CD14-positive monocyte (primary cell): ENCODE data around the gene TMEM247. TPM values are rescaled to one million over a fixed set of nuclear protein-coding genes. Genes with fewer than 3 reads are reported as not detected.

Experiments
- DNase-seq, 3 donors: peaks; one replicate each; pipeline ENCODE4 v3.0.0-alpha.2; 2011 to 2022
- H2AFZ ChIP-seq: 2 replicates; pipeline ENCODE4 v1.6.0; 2012; ENCODE audit warnings: mild to moderate bottlenecking, low read depth, low read length, inconsistent platforms; ENCODE audit not compliant: insufficient read depth, poor library complexity, severe bottlenecking
- H3K27ac ChIP-seq, 2 donors: 1 replicate in 1 of 2; 2 replicates in 1 of 2; pipeline ENCODE4 v1.5.1; 2012 to 2013; ENCODE audit warnings: low read length in 2 of 2, control low read depth in 1 of 2, inconsistent platforms in 1 of 2, low read depth in 1 of 2, mild to moderate bottlenecking in 1 of 2
- H3K27me3 ChIP-seq, 2 donors: one replicate each; pipeline versions ENCODE4 v1.6.0 to v1.6.1; 2011 to 2013; ENCODE audit warnings: low read length in 2 of 2; ENCODE audit not compliant: control insufficient read depth in 2 of 2, insufficient read depth in 2 of 2
- H3K36me3 ChIP-seq, 2 donors: replicated peaks in 1 of 2; 1 replicate in 1 of 2; 2 replicates in 1 of 2; pipeline versions ENCODE4 v1.5.1 to v1.6.1; 2012 to 2013; ENCODE audit warnings: low read length in 2 of 2, control low read depth in 1 of 2, inconsistent platforms in 1 of 2, mild to moderate bottlenecking in 1 of 2; ENCODE audit not compliant: insufficient read depth in 2 of 2, control insufficient read depth in 1 of 2
- H3K4me1 ChIP-seq, 2 donors: 1 replicate in 1 of 2; 2 replicates in 1 of 2; pipeline versions ENCODE4 v1.5.1 to v1.6.1; 2012 to 2013; ENCODE audit warnings: low read length in 2 of 2, control low read depth in 1 of 2, inconsistent platforms in 1 of 2, mild to moderate bottlenecking in 1 of 2, moderate library complexity in 1 of 2; ENCODE audit not compliant: insufficient read depth in 2 of 2, control insufficient read depth in 1 of 2
- H3K4me2 ChIP-seq: replicated peaks from 2 replicates; pipeline ENCODE3; 2012; ENCODE audit warnings: low read length, moderate library complexity, mild to moderate bottlenecking; ENCODE audit not compliant: poor library complexity, severe bottlenecking; ENCODE audit errors: extremely low read depth
- H3K4me3 ChIP-seq, 3 experiments: fragments of 200-600 bp in 1 of 3; sonication (generic) in 1 of 3; replicated peaks in 1 of 3; 1 replicate in 2 of 3; 2 replicates in 1 of 3; pipeline ENCODE4 v1.5.1; 2011 to 2013; ENCODE audit warnings: low read length in 3 of 3, mild to moderate bottlenecking in 3 of 3, control low read depth in 2 of 3, low read depth in 2 of 3, inconsistent platforms in 1 of 3, moderate library complexity in 1 of 3
- H3K79me2 ChIP-seq: 2 replicates; pipeline ENCODE4 v1.6.0; 2012; ENCODE audit warnings: mild to moderate bottlenecking, control low read depth, inconsistent platforms, low read length, moderate library complexity; ENCODE audit not compliant: insufficient read depth
- H3K9ac ChIP-seq: 2 replicates; pipeline ENCODE4 v1.6.0; 2017; ENCODE audit warnings: low read length, mild to moderate bottlenecking; ENCODE audit not compliant: insufficient read depth, poor library complexity, severe bottlenecking
- H3K9me3 ChIP-seq, 2 donors: replicated peaks in 1 of 2; 1 replicate in 1 of 2; 2 replicates in 1 of 2; pipeline versions ENCODE4 v1.5.1 to v1.6.1; 2012 to 2013; ENCODE audit warnings: low read length in 2 of 2, control low read depth in 1 of 2; ENCODE audit not compliant: control insufficient read depth in 1 of 2, insufficient read depth in 1 of 2
- H4K20me1 ChIP-seq: 2 replicates; pipeline ENCODE4 v1.6.0; 2012; ENCODE audit warnings: mild to moderate bottlenecking, low read length, control low read depth, moderate library complexity; ENCODE audit not compliant: insufficient read depth
- H3K27ac Mint-ChIP-seq, 7 donors: one replicate each; pipeline ENCODE4 v1.8.0; 2020; ENCODE audit warnings: mild to moderate bottlenecking in 7 of 7, mixed read lengths in 7 of 7, moderate library complexity in 6 of 7, inconsistent platforms in 2 of 7
- H3K27me3 Mint-ChIP-seq, 3 donors: one replicate each; pipeline ENCODE4 v1.8.0; 2021 to 2022; ENCODE audit warnings: low read depth in 3 of 3, mild to moderate bottlenecking in 3 of 3, mixed read lengths in 3 of 3, moderate library complexity in 3 of 3, inconsistent platforms in 1 of 3
- H3K36me3 Mint-ChIP-seq, 2 donors: one replicate each; pipeline ENCODE4 v1.8.0; 2020; ENCODE audit warnings: mixed read lengths in 2 of 2, inconsistent platforms in 1 of 2, mild to moderate bottlenecking in 1 of 2
- H3K4me1 Mint-ChIP-seq: one replicate; pipeline ENCODE4 v1.8.0; 2020; ENCODE audit warnings: mild to moderate bottlenecking, mixed read lengths
- H3K4me3 Mint-ChIP-seq, 2 donors: one replicate each; pipeline ENCODE4 v1.8.0; 2020; ENCODE audit warnings: mild to moderate bottlenecking in 2 of 2, mixed read lengths in 2 of 2, moderate library complexity in 1 of 2
- H3K9me3 Mint-ChIP-seq, 7 donors: one replicate each; pipeline ENCODE4 v1.8.0; 2020 to 2022; ENCODE audit warnings: mixed read lengths in 7 of 7, mild to moderate bottlenecking in 6 of 7, moderate library complexity in 6 of 7, inconsistent platforms in 2 of 7
- CTCF ChIP-seq: fragments of 200-600 bp; IDR thresholded peaks from one replicate; pipeline ENCODE4 v1.8.0; 2022; ENCODE audit warnings: antibody characterized with exemption, mild to moderate bottlenecking
- WGBS: methylation state at CpG from one replicate; pipeline ENCODE4 v1.1.5; 2013; ENCODE audit warnings: missing lambda C conversion rate; ENCODE audit not compliant: insufficient coverage; 5-methylcytosine and 5-hydroxymethylcytosine counted together
- intact Hi-C, 2 donors: fragments of 100-400 bp; cut with micrococcal nuclease; formaldehyde crosslinking; loops; one replicate each; pipeline versions ENCODE4 v1.15.0 to v1.15.1; 2023
- polyA plus RNA-seq, 3 donors: library from polyadenylated mRNA; depleted of rRNA in 1 of 3; unstranded in 2 of 3; stranded (reverse) in 1 of 3; fragments of 300-500 nt in 2 of 3; fragments of >200 nt in 1 of 3; fragmentation: Illumina TruSeq in 2 of 3; gene quantifications; 1 replicate in 2 of 3; 2 replicates in 1 of 3; pipeline ENCODE4 v1.2.3, GENCODE V29; 2012 to 2021

The TMEM247 gene
- polyA plus RNA-seq, 3 donors = not detected

- Histone ChIP-seq H3K27me3 (no peaks in the 10 kb centered on the region), H3K4me2 (no peak overlapping the region), H2AFZ (no peak overlapping the region), H4K20me1 (no peaks in the 10 kb centered on the region), H3K79me2 (no peaks in the 10 kb centered on the region), H3K4me1 (no peaks in the 10 kb centered on the region), H3K9me3 (no peaks in the 10 kb centered on the region), H3K9ac (no peak overlapping the region), H3K36me3 (no peaks in the 10 kb centered on the region), H3K4me3 (no peak overlapping the region), H3K27ac (no peak overlapping the region)
- Mint-ChIP-seq H3K27ac (no peak overlapping the region), H3K4me3 (no peak overlapping the region), H3K9me3 (peaks cover 0 to 5% (median 3%) of the 10 kb centered on the region in 7 donors), H3K36me3 (no peaks in the 10 kb centered on the region), H3K27me3 (peaks cover 0 to under 1% (median 0%) of the 10 kb centered on the region in 3 donors), H3K4me1 (peaks cover 11% of the 10 kb centered on the region)
- DNase-seq = no peak
- WGBS = 33% methylated on average over 1 of the region's 2 CpGs
- no peak for TF ChIP-seq CTCF
- intact Hi-C loops = no loop called here
Observed at GRCh38 chr2:46439582-46439981, 39.8 kb upstream of the TMEM247 start.

- Histone ChIP-seq H2AFZ (no peak overlapping the region), H3K4me2 (no peak overlapping the region), H3K27ac (no peak overlapping the region), H3K9me3 (peaks cover 0 to 3% of the 10 kb centered on the region in 2 donors), H3K4me3 (no peak overlapping the region), H4K20me1 (no peaks in the 10 kb centered on the region), H3K27me3 (no peaks in the 10 kb centered on the region), H3K79me2 (no peaks in the 10 kb centered on the region), H3K9ac (no peak overlapping the region), H3K36me3 (no peaks in the 10 kb centered on the region), H3K4me1 (no peaks in the 10 kb centered on the region)
- intact Hi-C loops = no loop called here
- no CpG with 5 or more reads among the region's 7 CpGs for WGBS
- TF ChIP-seq CTCF = no peak
- no peaks in the 10 kb centered on the region for H3K36me3 Mint-ChIP-seq
- H3K4me1 Mint-ChIP-seq = peaks cover 11% of the 10 kb centered on the region
- no peak overlapping the region for H3K27ac Mint-ChIP-seq
- H3K4me3 Mint-ChIP-seq = no peak overlapping the region
- peaks cover 4 to 15% (median 12%) of the 10 kb centered on the region in 7 donors for H3K9me3 Mint-ChIP-seq
- DNase-seq = no peak
- no peaks in the 10 kb centered on the region for H3K27me3 Mint-ChIP-seq
Observed at GRCh38 chr2:46441838-46442712, 37.3 kb upstream of the TMEM247 start.
